ENCODE data around the gene C10orf143. TPM values are rescaled to one million over a fixed set of nuclear protein-coding genes. Genes with fewer than 3 reads are reported as not detected.

Gene C10orf143
- total and polyA plus RNA-seq, 3 donors from 2014 or later, result 3.7 to 7.6 (median 7.2) TPM

- no peaks in the 10 kb centered on the region for H3K27me3 ChIP-seq
Observed at GRCh38 chr10:130044067-130045061, 66.3 kb downstream of the C10orf143 start.

GRCh38 chr10:130043491-130043890 lies 67.1 kb downstream of the C10orf143 start:
- intact Hi-C loops (cut with DNase I; ENCODE audit: low total_unique reads), result no loop called here
- Histone ChIP-seq H3K27ac (no peak overlapping the region), H3K4me1 (no peaks in the 10 kb centered on the region), H3K36me3 (ENCODE audit: low read depth, missing control alignments) (no peaks in the 10 kb centered on the region), H3K27me3 (no peaks in the 10 kb centered on the region), H3K4me3 (no peak overlapping the region), H3K9me3 (no peaks in the 10 kb centered on the region)
- TF ChIP-seq POLR2A (IDR thresholded peaks at IDR 0.05), result no peak
- TF ChIP-seq, protein P1, sequence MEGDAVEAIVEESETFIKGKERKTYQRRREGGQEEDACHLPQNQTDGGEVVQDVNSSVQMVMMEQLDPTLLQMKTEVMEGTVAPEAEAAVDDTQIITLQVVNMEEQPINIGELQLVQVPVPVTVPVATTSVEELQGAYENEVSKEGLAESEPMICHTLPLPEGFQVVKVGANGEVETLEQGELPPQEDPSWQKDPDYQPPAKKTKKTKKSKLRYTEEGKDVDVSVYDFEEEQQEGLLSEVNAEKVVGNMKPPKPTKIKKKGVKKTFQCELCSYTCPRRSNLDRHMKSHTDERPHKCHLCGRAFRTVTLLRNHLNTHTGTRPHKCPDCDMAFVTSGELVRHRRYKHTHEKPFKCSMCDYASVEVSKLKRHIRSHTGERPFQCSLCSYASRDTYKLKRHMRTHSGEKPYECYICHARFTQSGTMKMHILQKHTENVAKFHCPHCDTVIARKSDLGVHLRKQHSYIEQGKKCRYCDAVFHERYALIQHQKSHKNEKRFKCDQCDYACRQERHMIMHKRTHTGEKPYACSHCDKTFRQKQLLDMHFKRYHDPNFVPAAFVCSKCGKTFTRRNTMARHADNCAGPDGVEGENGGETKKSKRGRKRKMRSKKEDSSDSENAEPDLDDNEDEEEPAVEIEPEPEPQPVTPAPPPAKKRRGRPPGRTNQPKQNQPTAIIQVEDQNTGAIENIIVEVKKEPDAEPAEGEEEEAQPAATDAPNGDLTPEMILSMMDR (IDR thresholded peaks at IDR 0.05), result no peak
- WGBS, 2 donors, result 76 to 89% methylated on average over 6 to 8 of the region's 8 CpGs
- DNase-seq, result no peak

More at GRCh38 chr10:130044067-130045061, 66.3 kb downstream of the C10orf143 start:
- 62 to 82% methylated on average over 13 to 16 of the region's 17 CpGs for WGBS, 2 donors
- no peak for DNase-seq
- no peaks in the 10 kb centered on the region for H3K9me3 ChIP-seq
- H3K36me3 ChIP-seq (ENCODE audit: low read depth, missing control alignments), result no peaks in the 10 kb centered on the region
- intact Hi-C loops (cut with DNase I; ENCODE audit: low total_unique reads), result no loop called here
- no peaks in the 10 kb centered on the region for H3K4me1 ChIP-seq
- H3K4me3 ChIP-seq, result no peak overlapping the region
- H3K27ac ChIP-seq, result no peak overlapping the region
- TF ChIP-seq, protein P1 (IDR thresholded peaks at IDR 0.05), result no peak
- no peak for TF ChIP-seq POLR2A (IDR thresholded peaks at IDR 0.05)

DNA sequence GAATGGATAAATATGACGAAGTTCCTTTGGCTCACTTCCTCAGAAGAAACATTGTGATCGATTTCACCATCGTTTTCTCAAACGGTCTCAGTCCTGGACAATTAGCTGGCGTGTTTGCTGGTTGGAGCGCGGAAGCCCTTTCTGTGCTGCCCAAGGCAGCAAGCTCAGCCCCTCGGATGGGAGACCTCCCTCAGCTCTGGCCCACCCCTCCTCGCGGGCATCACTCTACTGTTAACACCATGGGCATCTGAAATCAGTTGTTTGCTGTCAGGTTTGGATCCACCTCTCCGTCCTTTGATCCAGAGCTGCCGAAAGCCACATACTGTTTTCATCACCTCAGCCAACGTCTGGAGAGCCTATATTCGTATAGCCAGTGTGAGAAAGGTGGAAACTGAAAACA lies 68.2 kb downstream of the C10orf143 start:
- Histone ChIP-seq H3K36me3 (ENCODE audit: low read depth, missing control alignments) (no peaks in the 10 kb centered on the region), H3K27ac (no peak overlapping the region), H3K4me1 (no peaks in the 10 kb centered on the region), H3K27me3 (no peaks in the 10 kb centered on the region), H3K9me3 (no peaks in the 10 kb centered on the region), H3K4me3 (no peak overlapping the region)
- TF ChIP-seq POLR2A (IDR thresholded peaks at IDR 0.05), result no peak
- TF ChIP-seq, protein P1 (IDR thresholded peaks at IDR 0.05), result no peak
- DNase-seq, result no peak
- WGBS, 2 donors, result 59 to 65% methylated on average over 14 of the region's 14 CpGs
- intact Hi-C loops (cut with DNase I; ENCODE audit: low total_unique reads), result no loop called here

DNA sequence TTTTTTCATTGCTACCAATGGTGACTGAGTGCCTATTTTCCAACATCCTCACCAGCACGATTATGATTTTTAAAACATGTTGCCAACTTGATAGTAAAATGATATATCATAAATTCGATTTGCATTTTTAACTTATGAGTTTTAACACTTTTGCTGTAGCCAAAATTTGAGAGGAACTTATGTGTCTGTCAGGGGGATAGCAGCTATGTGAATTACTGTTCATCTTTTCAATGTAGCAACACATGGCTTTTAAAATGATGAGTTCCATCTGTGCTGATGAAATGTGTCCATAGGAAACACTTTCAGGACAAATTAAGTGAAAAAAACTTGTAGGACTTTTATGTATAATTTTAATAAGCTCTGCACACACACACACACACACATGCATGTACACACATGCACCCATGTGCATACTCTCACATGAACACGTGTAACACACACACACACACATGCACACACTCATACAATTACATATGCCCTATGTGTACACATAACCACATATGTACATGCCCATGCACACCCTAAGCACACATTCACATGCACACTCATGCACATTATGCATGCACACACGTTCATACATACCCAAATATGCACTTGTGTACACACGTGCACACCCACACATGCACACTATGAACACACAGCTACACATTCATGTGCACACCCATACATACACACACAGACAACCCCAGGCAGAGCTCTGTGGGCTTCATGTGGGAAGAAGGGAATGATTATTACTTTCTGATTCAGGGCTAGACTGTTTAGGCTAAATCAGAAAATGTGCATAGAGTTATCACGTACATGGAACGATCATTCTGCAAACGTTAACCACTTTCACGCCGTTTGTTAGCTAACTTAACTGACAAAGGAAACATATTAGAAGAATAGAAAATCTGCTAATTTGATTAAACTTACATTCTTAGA lies 68.9 kb downstream of the C10orf143 start:
- no peak overlapping the region for H3K27ac ChIP-seq
- WGBS, 2 donors, result 78 to 81% methylated on average over 10 of the region's 10 CpGs
- no peaks in the 10 kb centered on the region for H3K9me3 ChIP-seq
- no peak overlapping the region for H3K4me3 ChIP-seq
- intact Hi-C loops (cut with DNase I; ENCODE audit: low total_unique reads), result no loop called here
- H3K4me1 ChIP-seq, result no peaks in the 10 kb centered on the region
- TF ChIP-seq POLR2A (IDR thresholded peaks at IDR 0.05), result no peak
- H3K27me3 ChIP-seq, result no peaks in the 10 kb centered on the region
- H3K36me3 ChIP-seq (ENCODE audit: low read depth, missing control alignments), result no peaks in the 10 kb centered on the region
- no peak for DNase-seq
